HG02938 (cell line): Measurements from ENCODE around the gene IFNGR1.
"Not testable (repeated sequence)": the region's sequence is repeated elsewhere in the genome, so short reads cannot be mapped to it uniquely, and the experiment has no call there.

Experiments used
- ATAC-seq: cut with Tn5 transposase; IDR thresholded peaks from one replicate; pipeline ENCODE4 v1.9.1; 2021; ENCODE audit warnings: mild to moderate bottlenecking, moderate library complexity; ENCODE audit not compliant: unreplicated experiment

IFNGR1 gene

DNA sequence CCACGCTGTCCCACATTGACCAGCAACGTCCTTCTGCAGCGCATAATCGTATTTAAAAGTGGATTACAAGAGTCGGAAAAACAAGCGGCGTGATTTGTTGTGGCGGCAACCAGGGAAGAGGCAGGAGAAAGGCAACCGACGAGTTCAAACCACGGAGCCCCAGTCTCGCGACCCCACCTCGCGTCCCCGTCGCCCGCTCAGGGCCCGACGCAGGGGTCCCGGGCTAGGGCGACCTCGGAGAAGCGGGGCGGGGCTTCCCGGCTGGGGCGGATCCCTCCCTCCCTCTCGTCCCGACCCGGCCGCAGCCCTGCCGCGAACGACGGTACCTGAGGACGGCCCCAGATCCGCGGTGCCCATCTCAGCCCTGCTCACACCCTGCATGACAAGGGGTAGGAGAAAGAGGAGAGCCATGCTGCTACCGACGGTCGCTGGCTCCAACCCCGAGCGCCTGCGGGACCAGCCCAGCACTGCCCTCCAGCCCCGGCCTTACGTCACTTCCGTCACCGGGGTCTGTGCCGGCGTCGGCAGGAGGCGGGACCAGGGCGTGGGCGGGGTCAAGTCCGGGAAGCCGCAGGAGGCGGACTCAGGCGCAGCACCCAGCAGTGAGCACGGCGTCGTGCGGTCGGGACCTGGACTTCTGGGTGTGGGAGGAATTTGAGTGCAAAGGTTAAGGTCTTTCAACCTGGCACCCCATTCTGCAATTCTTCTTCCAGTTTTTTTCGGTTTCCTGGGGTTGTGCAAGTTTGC, at the start of gene IFNGR1:
Gene IFNGR1 (minus strand): TSS at position 469 of the 747 bp plus-strand sequence. CDS start 58 bp downstream, at position 411.
- peak; percentile 79 for ATAC-seq

DNA sequence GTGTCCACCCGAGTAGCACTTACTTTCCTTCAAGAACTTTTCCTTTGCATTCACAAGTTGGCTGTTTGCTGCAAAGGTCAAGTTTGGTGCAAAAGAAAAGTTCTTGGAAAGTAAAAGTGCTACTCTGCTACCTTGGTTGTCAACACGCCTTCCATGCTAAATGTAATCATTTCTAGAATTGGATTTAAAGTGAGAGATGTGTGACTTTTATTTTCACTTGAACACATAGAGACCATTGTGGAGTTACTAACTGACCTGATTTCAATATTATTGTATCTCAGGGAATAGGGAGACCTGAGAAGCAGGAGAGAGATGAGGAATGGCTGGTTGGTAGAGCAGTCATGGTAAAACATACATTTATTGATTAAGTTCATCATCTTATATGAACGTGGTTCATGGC, 49.7 kb upstream of the IFNGR1 start:
- no peak for ATAC-seq

DNA sequence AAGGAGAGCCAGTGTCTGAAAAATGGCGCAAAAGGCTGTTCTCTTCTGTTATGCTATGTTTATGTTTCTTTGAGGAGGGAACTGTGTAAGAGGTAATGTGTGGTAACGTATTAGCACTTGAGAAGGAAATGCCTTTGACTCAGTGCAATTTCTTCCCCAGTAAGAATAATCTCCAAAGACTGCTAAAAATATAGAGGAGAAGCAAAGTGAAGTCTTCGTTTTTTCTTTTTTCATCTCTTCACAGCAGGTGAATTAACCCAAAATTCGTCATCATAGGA, 47.1 kb upstream of the IFNGR1 start:
- no peak for ATAC-seq

DNA sequence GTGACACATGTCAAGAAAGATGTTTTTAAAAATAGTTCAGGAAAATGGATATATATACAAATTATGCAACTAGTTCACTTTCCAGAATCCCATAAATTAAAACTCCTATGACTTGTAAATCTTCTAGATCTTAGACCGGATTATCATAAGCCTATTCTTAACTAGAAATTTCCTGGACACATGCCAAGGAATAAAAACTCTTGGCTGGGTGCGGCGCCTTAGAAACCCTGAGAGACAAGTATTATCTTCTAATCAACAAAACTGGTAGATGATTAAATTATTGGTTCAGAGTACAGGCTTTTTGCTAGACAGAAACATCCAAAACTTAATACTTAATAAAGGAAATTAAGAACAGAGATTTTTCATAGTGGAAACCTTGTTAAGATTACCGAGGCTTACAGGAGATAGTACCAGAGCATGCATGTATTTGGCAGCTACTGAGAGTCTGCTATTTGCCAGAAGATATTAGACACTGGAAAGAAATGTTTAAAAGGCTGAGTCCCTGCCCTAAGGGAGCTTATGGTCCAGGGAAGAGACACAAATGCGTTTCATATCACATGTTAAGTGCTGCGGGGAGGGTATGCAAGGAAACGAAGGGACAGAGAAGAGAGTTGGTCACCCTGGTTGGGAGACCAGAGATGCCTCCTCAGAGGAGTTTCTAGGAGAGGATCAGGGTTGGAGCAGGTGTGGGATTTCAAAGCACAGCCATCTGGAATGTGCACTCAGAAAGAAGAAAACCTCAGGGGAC, 46.5 kb upstream of the IFNGR1 start:
- ATAC-seq, result no peak

DNA sequence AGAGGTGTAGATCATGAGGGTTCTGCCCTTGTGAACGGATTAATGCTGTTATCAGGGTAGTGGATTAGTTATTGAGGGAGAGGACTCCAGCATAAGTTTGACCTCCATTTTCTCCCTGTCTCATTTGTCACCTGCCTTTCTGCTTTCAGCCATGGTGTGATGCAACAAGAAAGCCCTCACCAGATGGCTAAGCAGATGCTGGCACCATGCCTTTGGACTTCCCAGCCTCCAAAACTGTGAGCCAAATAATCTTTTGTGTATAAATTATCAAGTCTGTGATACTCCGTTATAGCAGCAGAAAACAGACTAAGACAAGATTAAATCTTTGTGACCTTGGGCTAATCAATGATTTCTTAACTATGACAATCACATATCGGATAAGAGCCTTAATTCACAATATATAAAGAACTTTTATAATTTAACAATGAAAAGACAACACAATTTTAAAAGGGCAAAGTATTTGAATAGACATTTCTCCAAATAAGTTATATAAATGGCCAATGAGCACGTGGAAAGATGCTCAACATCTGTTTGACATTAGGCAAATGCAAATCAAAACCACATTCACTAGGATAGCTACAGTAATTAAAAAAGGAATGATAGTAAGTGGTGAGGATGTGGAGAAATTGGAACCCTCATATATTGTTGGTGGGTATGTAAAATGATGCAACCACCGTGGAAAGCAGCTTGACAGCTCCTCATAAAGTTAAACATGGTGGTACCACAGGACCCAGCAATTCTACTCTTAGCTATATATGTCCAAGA, 45.3 kb upstream of the IFNGR1 start:
- ATAC-seq, result no peak

DNA sequence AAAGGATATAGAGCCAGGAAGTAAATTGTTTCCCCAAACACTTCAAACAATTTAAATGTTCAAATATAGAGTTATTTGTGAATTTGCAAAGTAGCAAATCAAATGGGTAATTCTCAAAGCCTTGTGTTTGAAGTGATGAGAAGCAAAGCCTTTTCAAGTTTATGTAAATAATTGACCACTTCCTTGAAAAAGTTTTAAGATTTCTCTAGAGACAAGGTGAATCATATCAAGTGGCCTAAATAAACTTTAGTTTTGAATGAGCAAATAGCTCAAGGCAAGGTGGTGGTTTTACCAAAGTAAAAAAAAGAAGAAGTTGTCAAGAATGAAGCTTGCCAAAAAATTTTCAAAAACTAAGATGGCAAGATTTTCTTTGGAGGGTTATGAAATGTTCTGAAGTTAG, 42.6 kb upstream of the IFNGR1 start:
- ATAC-seq, result peak; percentile 83

DNA sequence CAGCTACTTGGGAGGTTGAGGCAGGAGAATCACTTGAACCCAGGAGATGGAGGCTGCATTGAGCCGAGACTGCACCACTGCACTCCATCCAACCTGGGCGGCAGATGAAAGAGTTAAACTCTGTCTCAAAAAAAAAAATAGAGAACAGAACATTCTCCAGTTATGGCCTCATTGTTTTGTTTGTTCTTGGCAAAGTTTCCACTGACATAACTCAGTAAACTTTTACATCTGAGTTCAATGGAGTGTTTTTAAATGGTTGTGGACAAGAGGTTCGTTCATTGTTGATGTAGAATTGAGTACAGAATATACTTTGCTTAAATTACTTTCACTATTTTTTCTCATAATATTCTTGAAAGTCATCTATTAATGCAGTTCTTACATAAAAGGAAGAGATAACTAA, 42.2 kb upstream of the IFNGR1 start:
- no peak for ATAC-seq

DNA sequence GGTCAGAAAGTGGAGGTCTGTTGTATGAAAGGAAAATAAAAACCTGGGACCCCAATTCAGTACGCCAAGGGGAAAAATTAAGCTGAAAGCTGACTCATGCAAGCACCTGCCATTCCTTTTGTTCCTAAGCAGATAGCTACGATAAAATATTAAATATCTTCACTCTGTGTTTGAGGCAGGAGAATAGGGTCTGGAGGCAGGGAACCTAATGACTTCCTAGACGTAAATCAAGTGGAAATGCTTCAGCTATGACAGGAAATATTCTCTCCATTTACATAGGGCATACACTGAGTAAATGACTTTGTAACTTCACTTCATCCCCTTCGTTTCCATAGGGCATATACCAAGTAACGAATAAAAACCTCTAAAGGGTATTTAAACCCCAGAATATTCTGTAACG, 41.0 kb upstream of the IFNGR1 start:
- no peak for ATAC-seq

DNA sequence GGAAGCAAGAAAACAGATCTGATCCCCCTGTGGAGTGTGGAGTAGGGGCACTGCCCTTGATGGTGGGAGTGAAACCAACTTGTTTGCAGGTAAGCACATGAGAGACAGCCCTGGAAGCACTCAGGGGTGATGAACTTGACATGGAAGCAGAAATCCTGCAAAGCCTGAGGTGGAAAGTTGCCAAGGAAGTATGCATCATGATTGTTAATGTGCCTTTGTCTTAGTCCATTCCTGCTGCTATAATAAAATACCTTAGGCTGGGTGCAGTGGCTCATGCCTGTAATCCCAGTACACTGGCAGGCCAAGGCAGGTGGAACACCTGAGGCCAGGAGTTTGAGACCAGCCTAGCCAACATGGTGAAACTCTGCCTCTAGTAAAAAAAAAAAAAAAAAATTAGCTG, 40.2 kb upstream of the IFNGR1 start:
- no peak for ATAC-seq

DNA sequence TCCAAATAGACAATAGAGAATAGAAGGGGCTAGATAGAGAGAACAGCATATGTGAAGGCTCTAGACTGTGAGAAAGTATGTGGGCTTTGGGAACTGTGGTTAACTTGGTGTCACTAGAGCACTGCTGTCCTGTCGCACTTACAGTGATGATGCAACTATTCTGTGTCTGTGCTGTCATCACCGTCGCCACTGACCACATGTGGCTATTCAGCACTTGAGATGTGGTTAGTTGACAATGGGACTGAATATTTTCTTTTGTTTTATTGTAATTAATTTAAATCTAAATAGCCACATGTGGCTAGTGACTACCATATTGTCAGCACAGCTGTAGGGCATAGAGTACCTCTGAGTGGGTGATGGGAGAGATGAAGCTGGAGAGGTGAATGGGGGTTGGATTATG, 39.0 kb upstream of the IFNGR1 start:
- no peak for ATAC-seq

DNA sequence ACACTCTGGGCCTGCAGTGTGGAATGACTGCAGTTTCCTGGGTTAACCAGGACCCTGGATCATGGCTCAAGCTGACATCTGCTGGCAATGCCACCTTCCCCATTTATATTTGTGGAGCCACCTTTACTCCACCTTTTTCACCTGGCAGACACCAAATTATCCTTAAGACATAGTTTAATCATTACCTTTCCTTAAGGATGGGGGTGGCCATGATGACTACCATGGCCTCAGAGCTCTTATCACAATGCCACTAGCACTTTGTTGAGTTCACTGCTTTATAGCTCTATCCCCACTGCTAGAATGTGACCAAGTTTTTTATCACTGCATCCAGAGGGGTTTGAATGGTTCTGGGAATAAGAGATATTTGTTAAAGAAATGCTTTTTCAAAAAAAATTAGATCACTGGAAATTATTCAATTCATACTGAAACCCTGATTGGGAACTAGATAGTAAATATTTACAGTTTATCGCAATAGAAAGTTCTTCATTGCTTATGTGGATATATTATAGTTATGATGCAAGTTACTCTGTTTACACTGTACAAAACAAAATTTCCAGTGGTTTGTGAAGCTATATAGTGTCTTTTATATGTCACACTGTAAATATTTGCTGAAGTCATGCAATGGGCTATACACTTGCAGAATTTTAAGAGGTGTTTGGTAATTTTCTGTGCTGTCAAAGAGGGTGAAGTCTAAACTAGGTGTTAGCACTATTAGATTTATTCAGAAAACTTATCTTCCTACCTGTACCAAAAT, 37.3 kb upstream of the IFNGR1 start:
- no peak for ATAC-seq

DNA sequence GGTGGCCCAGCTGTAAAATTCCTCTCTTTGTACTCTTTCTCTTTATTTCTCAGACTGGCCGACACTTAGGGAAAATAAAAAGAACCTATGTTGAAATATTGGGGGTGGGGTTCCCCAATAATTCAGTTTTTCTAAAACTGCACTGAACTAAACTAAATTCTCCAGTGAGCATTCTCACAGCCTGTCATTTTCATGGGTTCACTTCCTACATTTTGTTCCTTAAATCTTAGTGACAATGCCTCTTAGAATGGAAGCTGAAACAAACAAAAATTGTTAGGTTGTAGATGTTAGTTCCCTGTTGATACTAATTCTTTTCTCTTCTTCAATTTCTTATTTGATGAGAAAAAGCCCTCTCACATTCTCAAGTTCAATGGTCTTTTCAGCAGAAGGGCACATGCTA, 35.8 kb upstream of the IFNGR1 start:
- no peak for ATAC-seq

DNA sequence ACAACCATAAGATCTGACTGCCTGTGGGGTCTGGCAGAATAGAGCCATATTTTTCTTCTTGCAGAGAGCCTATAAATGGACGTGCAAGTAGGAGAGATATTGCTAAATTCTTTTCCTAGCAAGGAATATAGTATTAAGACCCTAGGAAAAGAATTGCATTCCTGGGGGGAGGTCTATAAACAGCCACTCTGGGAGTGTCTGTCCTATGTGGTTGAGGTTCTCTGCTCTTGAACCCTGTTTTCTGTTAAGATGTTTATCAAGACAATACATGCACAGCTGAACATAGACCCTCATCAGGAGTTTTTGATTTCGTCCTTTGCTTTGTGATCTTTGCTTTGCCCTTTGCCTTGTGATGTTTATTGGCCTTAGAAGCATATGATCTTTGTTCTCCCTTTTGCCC, 35.2 kb upstream of the IFNGR1 start:
- ATAC-seq, result not testable (repeated sequence)

DNA sequence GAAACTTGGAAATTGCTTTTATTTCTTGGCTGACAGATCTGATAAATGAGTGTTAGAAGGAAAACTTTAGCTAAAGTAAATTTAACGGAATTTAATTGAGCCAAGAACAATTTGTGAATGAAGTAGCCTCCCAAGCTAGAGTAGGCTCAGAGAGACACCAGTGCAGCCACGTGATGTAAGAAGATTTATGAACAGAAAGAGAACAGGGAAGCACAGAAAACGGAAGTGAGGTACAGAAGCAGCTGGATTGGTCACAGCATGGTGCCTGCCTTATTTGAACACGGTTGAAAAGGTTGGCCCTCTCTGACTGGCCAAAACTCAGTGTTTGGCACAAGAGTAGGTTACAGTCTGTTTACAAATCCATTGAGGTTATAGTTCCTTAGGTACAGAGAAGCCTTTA, 29.5 kb upstream of the IFNGR1 start:
- ATAC-seq, result peak; percentile 65

DNA sequence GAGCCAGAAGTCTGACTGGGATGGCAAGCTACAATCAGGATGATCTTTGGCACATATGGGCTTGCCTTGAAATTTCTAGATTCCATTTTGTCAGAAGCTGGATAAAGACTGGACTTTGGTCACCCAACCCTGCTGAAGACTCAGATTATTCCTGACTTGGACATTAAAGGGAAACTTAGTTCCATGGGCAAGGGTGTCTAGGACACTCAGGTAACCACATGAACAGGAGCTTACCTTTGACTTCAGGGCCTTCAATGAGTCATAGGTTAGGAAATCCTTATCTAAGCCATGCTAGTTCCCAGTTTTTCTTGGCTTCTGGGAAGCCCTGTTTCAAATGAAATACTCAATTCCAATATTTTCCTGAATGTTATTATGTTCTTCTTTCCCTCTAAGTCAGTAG, 28.5 kb upstream of the IFNGR1 start:
- no peak for ATAC-seq

DNA sequence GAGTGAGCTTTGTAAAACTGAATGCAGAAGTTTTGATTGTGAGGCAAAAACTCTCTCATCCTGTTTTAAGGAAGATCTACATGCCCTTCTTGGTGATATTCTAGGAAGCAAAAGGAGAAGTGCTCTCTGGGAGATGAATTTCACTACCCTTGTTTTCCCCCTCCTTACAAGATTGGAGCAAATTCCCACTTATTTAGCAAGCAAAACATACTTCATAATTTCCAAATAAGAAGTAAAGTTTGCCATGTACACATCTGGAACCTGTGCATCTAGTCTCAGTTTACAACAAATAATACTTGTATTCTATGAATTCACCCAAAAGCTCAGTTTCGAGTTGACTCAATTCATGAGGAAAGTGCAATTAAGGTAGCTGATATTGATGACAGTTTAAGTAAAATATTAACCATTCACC, 27.6 kb upstream of the IFNGR1 start:
- ATAC-seq, result no peak

DNA sequence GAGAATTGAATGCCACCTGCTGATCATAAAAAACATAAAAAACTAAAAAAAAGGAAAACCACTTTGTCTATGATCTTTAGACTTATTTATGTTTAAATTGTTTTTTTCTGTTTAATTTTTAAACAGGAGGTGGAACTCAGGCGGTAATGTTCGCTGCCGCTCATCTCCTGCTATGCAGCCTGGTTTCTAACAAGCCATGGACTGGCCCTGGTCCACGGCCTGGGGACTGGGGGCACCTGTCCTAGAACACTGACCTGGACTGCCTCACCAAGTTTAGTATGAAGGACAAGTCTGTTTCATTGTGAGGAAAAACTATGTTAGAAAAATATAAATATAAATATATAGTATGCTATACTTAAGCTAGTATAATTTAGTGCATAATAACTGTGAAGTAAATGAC, 27.0 kb upstream of the IFNGR1 start:
- ATAC-seq, result no peak

DNA sequence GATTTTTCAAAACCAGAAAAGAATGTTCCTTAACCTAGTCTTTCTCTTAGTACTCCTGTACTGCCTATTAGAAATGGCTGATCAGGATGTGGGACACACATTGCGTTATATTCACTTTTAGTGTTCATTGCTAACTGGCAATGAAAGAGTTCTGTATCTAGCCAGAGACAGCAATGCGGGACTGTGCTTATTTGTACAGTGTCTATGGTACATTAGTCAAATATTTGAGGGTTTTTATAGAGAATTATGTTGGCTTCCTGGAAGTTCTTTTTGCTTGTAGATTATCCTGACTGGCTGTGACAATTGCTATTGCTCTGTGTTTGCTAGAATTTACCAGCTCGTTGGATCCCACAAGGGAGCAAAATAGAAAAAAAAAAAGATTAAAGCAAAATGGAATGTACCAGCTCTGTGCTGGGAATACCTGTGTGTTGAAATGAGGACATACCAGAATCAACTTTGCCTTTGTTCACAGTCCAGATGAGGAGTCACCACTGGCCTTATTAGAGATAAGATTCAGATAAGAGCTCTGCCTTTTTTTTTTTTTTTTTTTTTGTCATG, 22.4 kb upstream of the IFNGR1 start:
- ATAC-seq, result no peak

DNA sequence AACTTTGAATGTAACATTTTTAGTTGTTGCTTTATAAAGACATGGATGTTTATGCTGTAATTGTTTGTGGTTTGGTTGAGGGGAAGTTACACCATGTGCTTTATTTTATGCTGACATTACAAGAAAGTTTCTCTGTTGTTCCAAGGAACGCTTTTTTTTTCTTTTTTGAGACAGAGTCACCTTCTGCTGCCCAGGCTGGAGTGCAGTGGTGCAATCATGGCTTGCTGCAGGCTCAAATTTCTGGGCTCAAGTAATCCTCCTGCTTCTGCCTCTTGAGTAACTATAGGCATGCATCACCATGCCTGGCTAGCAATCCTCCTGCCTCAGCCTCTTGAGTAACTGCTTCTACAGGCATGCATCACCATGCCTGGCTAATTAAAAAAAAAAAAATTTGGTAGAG, 21.0 kb upstream of the IFNGR1 start:
- ATAC-seq, result no peak

DNA sequence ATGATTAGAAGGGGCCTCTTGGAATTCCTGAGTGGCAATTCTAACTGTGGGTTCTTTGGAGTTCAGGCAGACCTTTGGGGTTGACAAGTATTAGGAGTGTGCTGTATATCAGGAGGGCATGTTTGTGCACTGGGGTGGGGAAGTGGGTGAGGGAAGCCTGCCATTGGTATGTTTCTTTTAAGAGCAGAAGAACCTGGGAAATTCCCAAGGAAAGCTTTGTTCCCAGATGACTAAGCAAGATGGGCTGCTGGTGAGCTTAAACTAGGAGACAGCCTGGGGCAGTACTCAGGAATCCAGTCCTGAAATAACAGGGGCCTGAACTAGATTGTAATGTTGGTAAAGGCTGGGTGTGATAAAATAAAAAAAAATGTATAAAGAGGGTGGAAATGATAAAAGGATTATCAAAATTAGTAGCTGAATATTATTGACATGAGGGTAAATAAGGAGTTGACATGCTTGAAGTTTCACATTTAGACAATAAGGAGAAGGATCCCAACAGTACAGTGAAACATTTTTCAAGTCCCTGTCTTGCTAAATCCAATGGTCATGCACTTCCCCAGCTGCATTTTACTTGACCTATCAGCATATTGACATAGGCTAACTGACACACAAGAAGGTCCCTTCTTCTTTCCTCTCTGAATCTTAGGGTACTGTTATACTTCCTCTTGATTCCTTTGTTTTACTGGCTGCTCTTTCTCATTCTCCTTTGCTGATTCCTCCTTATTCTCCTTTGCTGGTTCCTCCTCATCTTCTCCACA, 18.4 kb upstream of the IFNGR1 start:
- ATAC-seq, result no peak
